ENCODE measurements around the gene C13orf46.

C13orf46 gene

DNA sequence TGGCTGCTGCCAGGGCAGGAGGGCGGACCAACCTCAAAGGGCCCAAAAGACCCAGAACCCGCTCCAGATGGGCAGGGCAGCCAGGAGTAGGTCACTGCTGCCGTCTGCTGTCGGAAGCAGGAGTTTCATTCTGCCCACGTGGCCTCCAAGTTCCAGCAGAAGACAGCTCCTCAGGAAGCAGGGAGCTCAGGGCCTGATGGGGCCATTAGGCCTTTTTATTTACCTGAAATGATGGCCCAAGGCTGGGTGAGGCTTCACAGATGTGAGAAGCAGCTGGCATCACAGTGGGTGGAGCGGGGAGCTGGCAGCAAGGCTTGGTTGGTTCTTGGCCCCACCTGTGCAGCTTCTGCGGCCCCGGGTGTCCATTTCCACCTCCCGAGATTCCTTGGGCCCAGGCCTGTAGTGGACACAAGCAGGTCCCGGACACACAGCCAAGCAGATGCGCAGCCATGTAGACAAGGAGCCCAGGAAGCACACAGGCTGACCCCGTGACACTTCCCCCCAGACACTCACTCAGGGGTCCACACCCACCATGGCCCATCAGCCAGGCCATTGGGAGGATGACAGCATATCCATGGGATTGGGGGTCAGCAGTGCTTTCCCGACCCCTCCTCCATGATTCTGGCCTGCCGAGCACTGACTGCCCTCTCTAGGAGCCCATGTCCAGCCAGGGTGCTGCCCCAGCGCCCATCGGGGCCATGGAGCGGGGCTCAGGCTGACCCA lies 26.4 kb downstream of the C13orf46 start:
- Mint-ChIP-seq H3K27me3 (ENCODE audit: low read depth) (peaks cover 26% of the 10 kb centered on the region), H3K4me1 (no peaks in the 10 kb centered on the region), H3K27ac (no peak overlapping the region), H3K4me3 (no peak overlapping the region), H3K36me3 (ENCODE audit: low read depth) (no peaks in the 10 kb centered on the region), H3K9me3 (no peaks in the 10 kb centered on the region)
- TF ChIP-seq, protein P1, sequence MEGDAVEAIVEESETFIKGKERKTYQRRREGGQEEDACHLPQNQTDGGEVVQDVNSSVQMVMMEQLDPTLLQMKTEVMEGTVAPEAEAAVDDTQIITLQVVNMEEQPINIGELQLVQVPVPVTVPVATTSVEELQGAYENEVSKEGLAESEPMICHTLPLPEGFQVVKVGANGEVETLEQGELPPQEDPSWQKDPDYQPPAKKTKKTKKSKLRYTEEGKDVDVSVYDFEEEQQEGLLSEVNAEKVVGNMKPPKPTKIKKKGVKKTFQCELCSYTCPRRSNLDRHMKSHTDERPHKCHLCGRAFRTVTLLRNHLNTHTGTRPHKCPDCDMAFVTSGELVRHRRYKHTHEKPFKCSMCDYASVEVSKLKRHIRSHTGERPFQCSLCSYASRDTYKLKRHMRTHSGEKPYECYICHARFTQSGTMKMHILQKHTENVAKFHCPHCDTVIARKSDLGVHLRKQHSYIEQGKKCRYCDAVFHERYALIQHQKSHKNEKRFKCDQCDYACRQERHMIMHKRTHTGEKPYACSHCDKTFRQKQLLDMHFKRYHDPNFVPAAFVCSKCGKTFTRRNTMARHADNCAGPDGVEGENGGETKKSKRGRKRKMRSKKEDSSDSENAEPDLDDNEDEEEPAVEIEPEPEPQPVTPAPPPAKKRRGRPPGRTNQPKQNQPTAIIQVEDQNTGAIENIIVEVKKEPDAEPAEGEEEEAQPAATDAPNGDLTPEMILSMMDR (IDR thresholded peaks at IDR 0.05; ENCODE audit: unreplicated experiment in 3 of 3), result peak; percentile 53 to 68 (median 61)

DNA sequence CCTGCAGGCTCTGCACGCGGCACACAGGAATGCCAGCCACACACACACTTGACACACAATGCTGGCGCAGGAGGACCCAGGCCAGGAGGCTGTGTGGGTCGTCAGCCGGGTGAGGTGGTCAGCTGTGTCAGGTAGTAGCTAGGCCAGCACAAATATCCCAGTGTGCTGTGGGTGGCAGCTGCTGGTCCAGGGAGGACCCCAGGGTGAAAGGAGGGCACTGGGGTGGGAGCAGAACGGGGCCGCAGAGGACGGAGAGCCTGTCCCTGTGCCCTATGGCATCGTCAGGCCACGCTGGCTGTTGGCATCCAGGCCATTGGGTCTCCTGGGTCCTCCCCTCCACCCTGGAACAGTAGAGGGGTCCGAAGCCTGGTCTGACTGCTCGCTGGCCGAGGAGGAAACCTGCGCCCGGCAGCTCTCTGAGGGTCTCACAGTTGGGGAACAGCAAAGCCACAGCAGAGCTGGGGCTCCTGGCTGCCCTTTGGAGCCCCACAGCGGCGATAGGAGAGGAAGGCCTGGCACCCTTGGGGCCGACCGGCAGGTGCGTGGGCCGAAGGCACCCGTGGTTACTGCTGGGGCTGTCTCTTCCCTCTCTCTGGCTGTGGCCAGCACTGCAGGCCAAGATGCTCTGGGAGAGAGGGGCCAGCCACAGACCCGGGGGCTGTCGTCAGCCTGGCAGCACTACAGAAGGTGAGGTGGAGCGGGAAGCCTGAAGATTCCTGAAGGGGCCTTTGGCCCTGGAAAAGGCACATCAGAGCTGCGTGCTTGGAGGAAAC lies 27.3 kb downstream of the C13orf46 start:
- Mint-ChIP-seq H3K36me3 (ENCODE audit: low read depth) (no peaks in the 10 kb centered on the region), H3K4me3 (no peak overlapping the region), H3K9me3 (no peaks in the 10 kb centered on the region), H3K27me3 (ENCODE audit: low read depth) (peaks cover 27% of the 10 kb centered on the region), H3K4me1 (no peaks in the 10 kb centered on the region), H3K27ac (no peak overlapping the region)
- TF ChIP-seq, protein P1 (IDR thresholded peaks at IDR 0.05; ENCODE audit: unreplicated experiment in 3 of 3), result no peak

DNA sequence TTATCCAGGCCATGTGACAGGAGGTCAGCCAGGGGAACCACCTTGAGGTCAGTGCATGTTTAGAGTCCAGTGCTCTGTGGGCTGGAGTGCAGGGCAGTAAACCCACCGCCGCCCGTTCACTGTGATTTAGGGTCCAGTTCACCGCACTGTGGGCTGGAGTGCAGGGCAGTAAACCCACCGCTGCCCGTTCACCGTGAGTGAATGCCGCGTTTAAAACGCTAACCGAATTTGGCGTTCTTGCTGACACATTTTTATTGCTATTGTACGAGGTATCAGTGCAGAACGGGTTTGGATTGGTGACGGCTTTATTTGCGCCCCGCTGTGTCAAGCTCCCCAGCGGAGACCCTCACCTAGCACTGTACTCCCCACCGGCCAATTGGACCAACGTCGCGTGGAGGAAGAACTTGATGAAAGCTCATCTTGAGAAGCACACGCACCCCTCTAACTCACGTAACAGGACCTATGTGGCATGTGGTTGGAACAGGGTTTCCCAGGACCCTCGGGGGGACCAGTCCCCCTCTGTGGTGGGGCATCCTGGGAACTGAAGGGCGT lies 27.9 kb downstream of the C13orf46 start:
- Mint-ChIP-seq H3K4me1 (no peaks in the 10 kb centered on the region), H3K27me3 (ENCODE audit: low read depth) (peaks cover 26% of the 10 kb centered on the region), H3K27ac (no peak overlapping the region), H3K9me3 (no peaks in the 10 kb centered on the region), H3K36me3 (ENCODE audit: low read depth) (no peaks in the 10 kb centered on the region), H3K4me3 (no peak overlapping the region)
- TF ChIP-seq, protein P1 (IDR thresholded peaks at IDR 0.05; ENCODE audit: unreplicated experiment in 3 of 3), result no peak

DNA sequence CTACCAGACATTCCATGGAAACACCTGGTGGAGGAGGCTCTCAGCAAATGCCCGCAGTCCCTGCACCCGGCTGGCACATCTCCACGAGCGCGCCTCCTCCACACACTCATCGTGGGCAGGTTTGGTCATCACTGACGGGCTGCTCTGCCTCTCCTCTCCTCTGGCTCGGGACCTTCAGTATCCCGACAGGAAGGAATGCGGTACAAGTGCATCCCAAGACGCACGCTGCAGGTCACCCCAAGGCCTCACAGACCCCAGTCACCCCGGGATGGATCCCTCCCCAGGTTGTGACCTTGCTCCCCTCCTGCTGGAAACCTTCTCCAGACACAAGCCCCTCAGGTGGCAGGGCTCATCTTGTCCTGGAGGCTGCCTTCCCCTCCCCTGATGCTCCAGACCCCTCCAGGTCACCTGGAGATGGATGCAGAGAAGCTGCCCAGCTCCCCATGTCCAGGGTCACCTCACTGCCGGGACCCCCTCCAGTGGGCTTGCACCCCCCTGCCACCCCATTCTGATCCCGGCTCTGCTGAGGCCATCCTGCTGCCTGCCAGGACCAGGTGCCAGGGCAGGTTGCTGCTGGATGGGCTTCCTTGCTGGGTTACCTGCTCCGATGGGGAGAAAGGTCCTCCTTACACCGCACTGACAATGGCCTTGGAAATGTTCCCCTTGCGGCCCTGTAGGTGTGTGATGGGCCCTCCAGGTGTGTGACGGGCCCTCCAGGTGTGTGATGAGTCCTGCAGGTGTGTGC lies 29.9 kb downstream of the C13orf46 start:
- no peaks in the 10 kb centered on the region for H3K9me3 Mint-ChIP-seq
- no peak overlapping the region for H3K27ac Mint-ChIP-seq
- no peaks in the 10 kb centered on the region for H3K36me3 Mint-ChIP-seq (ENCODE audit: low read depth)
- H3K27me3 Mint-ChIP-seq (ENCODE audit: low read depth), result peaks cover 26% of the 10 kb centered on the region
- no peak overlapping the region for H3K4me3 Mint-ChIP-seq
- TF ChIP-seq, protein P1 (IDR thresholded peaks at IDR 0.05; ENCODE audit: unreplicated experiment in 3 of 3), result no peak
- H3K4me1 Mint-ChIP-seq, result no peaks in the 10 kb centered on the region

DNA sequence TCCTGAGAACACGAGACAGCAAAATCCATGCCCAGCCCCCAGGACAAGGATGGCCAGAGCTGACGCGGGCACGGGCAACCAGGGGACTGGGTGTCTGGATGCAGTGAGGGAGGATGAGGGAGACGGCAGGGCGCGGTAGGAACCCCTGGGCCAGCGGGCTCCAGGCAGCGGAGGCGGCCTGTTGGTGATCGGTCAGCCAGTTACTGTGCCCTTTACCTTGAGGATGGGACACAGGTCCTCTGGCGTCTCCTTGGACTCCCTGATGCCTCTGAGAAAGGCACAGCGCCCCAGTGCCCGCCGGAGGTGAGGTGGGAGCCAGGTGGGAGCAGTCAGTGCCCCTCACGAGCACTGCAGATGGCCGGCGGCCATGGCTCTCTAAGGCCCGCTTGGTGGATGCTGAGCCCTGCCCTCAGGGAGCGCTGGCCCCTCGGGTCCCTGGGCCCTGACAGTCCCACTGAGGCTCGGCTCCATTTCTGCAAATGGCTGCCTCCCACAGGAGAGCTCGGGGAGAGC lies 31.2 kb downstream of the C13orf46 start:
- Mint-ChIP-seq H3K9me3 (no peaks in the 10 kb centered on the region), H3K27ac (no peak overlapping the region), H3K27me3 (ENCODE audit: low read depth) (peaks cover 30% of the 10 kb centered on the region), H3K4me1 (peaks cover 13% of the 10 kb centered on the region), H3K36me3 (ENCODE audit: low read depth) (no peaks in the 10 kb centered on the region), H3K4me3 (no peak overlapping the region)
- TF ChIP-seq, protein P1 (IDR thresholded peaks at IDR 0.05; ENCODE audit: unreplicated experiment in 3 of 3), result no peak
